ENCODE measurements around the gene IFT20.

GRCh38 chr17:28363776-28364650 lies 28.7 kb upstream of the IFT20 start:
- TF ChIP-seq CTCF (IDR thresholded peaks at IDR 0.05; ENCODE audit: low read length): no peak
- TF ChIP-seq EZH2 (IDR thresholded peaks at IDR 0.05; ENCODE audit: borderline replicate concordance, low read length): no peak

Measured in OCI-LY1 (cell line).